GM19372 (cell line): ENCODE results near the gene PKIG.
"Not testable (repeated sequence)": the region's sequence is repeated elsewhere in the genome, so short reads cannot be mapped to it uniquely, and the experiment has no call there.

Experiments used
- ATAC-seq: cut with Tn5 transposase; IDR thresholded peaks from one replicate; pipeline ENCODE4 v1.9.1; 2021; ENCODE audit warnings: mild to moderate bottlenecking, low read depth, moderate library complexity; ENCODE audit not compliant: unreplicated experiment

Gene PKIG

DNA sequence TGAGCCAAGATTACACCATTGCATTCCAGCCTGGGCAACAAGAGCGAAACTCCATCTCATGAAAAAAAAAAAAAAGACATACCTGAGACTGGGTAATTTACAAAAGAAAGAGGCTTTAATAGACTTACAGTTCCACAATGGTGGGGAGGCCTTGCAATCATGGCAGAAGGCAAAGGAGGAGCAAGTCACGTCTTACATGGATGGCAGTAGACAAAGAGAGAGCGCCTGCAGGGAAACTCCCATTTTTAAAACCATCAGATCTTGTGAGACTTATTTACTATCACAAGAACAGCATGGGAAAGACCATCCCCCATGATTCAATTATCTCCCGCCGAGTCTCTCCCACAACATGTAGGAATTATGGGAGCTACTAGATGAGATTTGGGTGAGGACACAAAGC is 71.8 kb downstream of the PKIG start:
- ATAC-seq, result not testable (repeated sequence)

DNA sequence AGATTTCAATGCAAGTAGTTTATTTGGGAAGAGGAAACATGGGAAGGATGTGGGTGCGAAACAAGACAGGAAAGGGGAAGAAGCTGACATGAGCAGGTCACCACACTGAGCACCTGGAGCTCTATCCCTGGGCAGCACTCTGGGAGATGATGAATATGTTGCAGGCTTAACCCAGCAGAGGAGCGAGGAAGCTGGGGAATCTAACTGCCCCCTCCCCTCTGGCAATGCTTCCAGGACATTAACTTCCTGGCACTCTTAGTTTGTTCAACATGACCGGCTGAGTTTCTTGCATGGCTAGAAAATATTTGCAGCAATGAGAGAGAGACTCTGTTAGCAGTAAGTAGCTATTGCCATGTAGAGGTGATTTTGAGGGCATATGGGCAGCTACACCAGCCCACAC is 74.1 kb downstream of the PKIG start:
- ATAC-seq, result no peak

DNA sequence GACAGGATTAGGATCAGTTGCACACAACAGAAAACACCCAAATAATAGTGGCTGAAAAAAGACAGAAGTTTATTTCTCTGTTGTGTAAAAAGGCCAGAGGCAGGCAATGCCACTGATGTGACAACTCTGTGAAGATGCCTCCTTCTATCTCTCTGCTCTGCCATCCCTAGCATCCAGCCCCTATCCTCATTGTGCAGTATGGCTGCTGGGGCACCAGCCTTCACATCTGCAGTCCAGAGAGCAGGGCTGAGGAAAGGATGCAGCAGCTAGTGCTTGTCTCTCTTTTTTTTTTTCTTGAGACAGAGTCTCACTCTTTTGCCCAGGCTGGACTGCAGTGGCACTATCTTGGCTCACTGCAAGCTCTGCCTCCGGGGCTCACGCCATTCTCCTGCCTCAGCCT is 75.5 kb downstream of the PKIG start:
- no peak for ATAC-seq

DNA sequence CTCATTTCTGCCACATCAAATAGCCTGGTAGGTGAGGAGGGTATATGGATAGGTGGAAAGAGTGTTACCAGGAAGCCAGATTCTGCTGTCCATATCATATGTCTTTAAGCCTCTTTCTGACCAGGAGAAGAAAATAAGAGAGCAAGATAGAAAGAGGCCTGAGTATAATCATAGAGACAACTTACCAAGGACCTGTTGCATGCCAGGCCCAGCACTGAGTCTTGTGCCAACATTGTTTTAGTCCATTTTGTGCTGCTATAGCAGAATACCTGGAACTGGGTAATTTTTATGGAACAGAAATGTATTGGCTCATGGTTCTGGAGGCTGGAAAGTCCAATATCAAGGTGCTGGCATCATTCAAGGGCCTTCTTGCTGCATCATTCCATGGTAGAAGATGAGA is 76.4 kb downstream of the PKIG start:
- no peak for ATAC-seq

DNA sequence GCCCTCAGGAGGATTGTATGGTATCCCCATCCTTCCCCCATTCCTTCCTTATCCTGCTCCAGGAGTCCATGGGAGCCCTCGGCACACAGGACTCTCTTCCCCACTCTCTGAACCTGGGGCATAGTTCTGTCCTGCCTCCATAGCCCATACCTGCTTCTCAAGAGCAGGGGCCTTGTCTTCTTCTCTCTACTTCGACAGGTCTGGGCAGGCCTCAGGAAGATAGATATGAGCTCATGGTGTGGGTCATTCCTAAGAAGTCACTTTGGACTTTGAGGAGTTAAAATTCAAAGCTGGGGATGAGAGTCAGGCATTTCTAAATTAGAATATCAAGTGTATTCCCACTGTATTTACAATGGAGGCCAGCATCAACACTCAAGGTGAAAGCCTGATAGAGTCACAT is 77.6 kb downstream of the PKIG start:
- no peak for ATAC-seq

DNA sequence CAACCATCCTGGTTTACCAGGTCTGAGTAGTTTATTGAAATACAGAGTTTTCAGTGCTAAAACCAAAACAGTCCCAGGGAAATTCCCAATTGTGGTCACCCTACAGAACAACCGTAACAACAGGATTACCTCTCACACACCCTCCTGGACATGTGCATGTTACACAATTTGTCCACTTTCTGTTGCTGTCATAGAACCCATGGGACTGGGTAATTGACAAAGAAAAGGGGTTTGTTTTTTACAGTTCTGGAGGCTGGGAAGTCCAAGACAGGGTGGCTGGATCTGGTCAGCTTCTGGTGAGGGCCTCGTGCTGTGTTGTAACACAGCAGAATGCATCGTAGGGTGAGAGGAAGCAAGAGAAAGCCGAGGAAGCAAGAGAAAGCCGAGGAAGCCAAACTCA is 78.2 kb downstream of the PKIG start:
- no peak for ATAC-seq

DNA sequence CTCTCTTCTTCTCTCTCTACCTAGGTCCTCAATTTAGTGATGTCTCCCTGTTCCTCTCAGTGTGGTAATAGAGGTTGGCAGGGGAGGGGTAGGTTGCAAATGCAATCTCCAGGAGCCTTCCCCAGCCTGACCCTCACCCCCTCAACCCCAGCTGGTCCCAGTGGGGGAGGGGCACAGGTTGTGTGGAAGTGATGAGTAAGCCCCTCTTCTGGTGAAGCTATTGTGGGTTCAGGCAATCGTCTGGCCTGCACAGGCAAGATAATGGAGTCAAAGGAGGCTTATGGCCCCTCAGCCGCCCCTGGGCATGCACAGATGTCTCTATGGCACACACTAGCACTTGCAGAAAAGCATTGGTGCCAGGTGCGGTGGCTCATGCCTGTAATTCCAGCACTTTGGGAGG is 79.9 kb downstream of the PKIG start:
- ATAC-seq, result no peak

DNA sequence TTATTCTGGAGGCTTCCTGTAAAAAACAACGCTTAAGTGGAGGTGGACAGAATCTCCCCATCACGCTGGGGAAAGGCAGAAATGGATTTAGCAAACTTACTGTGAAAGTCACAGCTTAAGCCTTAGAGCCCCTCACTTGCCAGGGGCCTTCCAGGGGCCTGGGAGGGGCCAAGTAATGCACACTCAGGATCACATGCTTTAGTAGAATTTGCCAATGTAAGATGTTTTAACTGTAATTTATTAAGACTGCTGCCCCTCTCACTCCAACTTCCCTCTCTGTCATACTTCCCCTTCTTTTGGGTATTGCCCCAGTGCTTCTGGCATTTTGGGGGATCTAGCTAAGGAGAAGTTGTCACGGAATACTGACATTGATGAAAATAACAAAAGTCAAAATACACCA is 81.8 kb downstream of the PKIG start:
- no peak for ATAC-seq

DNA sequence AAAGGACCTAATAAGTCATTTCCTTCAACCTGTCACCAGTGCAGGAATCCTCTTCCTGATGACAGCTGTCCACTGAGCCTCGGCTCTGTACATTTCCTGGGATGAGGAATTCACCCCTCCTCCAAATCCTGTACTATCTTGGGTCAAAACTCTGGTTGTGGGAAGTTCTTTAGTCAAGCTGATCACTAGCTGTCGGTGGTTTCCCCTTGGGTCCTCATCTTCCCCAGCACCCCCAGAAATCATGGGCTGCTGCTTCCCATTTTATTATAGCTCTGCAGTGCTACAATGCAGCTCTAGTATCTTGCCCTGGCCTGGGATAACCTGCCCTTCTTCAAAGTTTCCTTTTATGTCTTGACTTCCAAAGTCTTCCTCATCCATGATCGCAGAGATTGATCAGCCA is 83.7 kb downstream of the PKIG start:
- ATAC-seq, result no peak
